K562 (cell line): ENCODE results near the gene TMEM63A. TPM values are rescaled to one million over a fixed set of nuclear protein-coding genes. Genes with fewer than 3 reads are reported as not detected.

Source experiments
- ATAC-seq: fragments of 200-7000 bp; cut with Tn5 transposase; 3 replicates; pipeline ENCODE4 v1.9.1; 2020; ENCODE audit warnings: moderate library complexity
- BruUV-seq: library from RNA; stranded (reverse); fragments of 400-500 nt; replicated peaks from 2 replicates; lab custom pipeline; 2021; lab: Mats Ljungman, UMichigan
- CTCF ChIA-PET: fragments of 300-600 bp; formaldehyde crosslinking; extraction: SDS; loops from one replicate; lab custom pipeline; 2021; ENCODE audit warnings: low intra/inter-chr PET ratio; lab: Yijun Ruan, JAX
- POLR2A ChIA-PET: fragments of 300-600, 350-650 bp; sonication (Branson Sonifier 250); formaldehyde crosslinking; extraction: SDS; loops from one replicate; lab custom pipeline; 2021; ENCODE audit warnings: antibody characterized with exemption, inconsistent platforms; lab: Yijun Ruan, JAX
- DNase-seq, 4 experiments: peaks; one replicate each; pipeline versions ENCODE4 v3.0.0 to v3.0.0-alpha.2; 2011 to 2018; ENCODE audit warnings: low spot score in 3 of 4, mixed read lengths in 3 of 4; ENCODE audit errors: extremely low read depth in 1 of 4
- FAIRE-seq: peaks from 2 replicates; lab custom pipeline; 2011; peaks lifted over from hg19 to GRCh38; lab: Jason Lieb, UNC
- H2AFZ ChIP-seq: 2 replicates; pipeline ENCODE4 v1.6.0; 2011; ENCODE audit warnings: low read depth, low read length, control low read depth, inconsistent platforms
- H3K27ac ChIP-seq: fragments of 200-600 bp; 3 replicates; pipeline ENCODE4 v1.8.0; 2011; ENCODE audit warnings: low read depth, mild to moderate bottlenecking, control low read depth, inconsistent platforms, low read length, moderate library complexity, mixed read lengths; ENCODE audit errors: extremely low read depth
- H3K27me3 ChIP-seq, 2 experiments: fragments of 300-600 bp in 1 of 2; 2 replicates in 1 of 2; 3 replicates in 1 of 2; pipeline versions ENCODE4 v1.6.0 to v1.8.0; 2011; ENCODE audit warnings: inconsistent platforms in 2 of 2, low read length in 2 of 2, mild to moderate bottlenecking in 1 of 2, mixed read lengths in 1 of 2, moderate library complexity in 1 of 2; ENCODE audit not compliant: control insufficient read depth in 2 of 2, insufficient read depth in 2 of 2
- H3K36me3 ChIP-seq: fragments of 300-600 bp; 3 replicates; pipeline ENCODE4 v1.8.0; 2011; ENCODE audit warnings: mild to moderate bottlenecking, low read length, inconsistent platforms; ENCODE audit not compliant: control insufficient read depth, insufficient read depth
- H3K4me1 ChIP-seq, 2 experiments: fragments of 200-600 bp in 1 of 2; replicated peaks in 1 of 2; 2 replicates in 1 of 2; 3 replicates in 1 of 2; pipeline versions ENCODE4 v1.5.1 to v1.8.0; 2011; ENCODE audit warnings: inconsistent platforms in 2 of 2, low read length in 2 of 2, mild to moderate bottlenecking in 1 of 2, mixed read lengths in 1 of 2, moderate library complexity in 1 of 2; ENCODE audit not compliant: control insufficient read depth in 2 of 2, insufficient read depth in 2 of 2
- H3K4me2 ChIP-seq: 2 replicates; pipeline ENCODE4 v1.6.1; 2011; ENCODE audit warnings: low read length, control low read depth, inconsistent platforms, mixed read lengths; ENCODE audit not compliant: insufficient read depth
- H3K4me3 ChIP-seq: fragments of 200-600 bp; sonication (generic), shearing (Covaris generic); 2 replicates; pipeline ENCODE4 v1.5.1; 2016; ENCODE audit warnings: control low read depth, inconsistent platforms
- H3K79me2 ChIP-seq: fragments of 200-600 bp; 3 replicates; pipeline ENCODE4 v1.8.0; 2011; ENCODE audit warnings: low read length, inconsistent platforms; ENCODE audit not compliant: control insufficient read depth, insufficient read depth
- H3K9ac ChIP-seq, 2 experiments: 2 replicates each; pipeline versions ENCODE4 v1.6.0 to v1.6.1; 2011; ENCODE audit warnings: low read depth in 2 of 2, low read length in 2 of 2, control low read depth in 1 of 2, inconsistent platforms in 1 of 2, mild to moderate bottlenecking in 1 of 2, mixed read lengths in 1 of 2; ENCODE audit not compliant: insufficient read depth in 1 of 2
- H3K9me1 ChIP-seq: one replicate; pipeline ENCODE4 v1.6.0; 2011; ENCODE audit warnings: inconsistent platforms, mild to moderate bottlenecking, low read length, moderate library complexity; ENCODE audit not compliant: control insufficient read depth, insufficient read depth
- H3K9me3 ChIP-seq: replicated peaks from 2 replicates; pipeline ENCODE4 v1.5.1; 2011; ENCODE audit warnings: low read depth, low read length, inconsistent platforms; ENCODE audit not compliant: control insufficient read depth, insufficient read depth
- H4K20me1 ChIP-seq: replicated peaks from 2 replicates; pipeline ENCODE4 v1.6.1; 2011; ENCODE audit warnings: low read length, inconsistent platforms, mixed read lengths; ENCODE audit not compliant: control insufficient read depth, insufficient read depth
- PRMT5 ChIP-seq: sonication (generic); formaldehyde crosslinking; IDR thresholded peaks from 2 replicates; pipeline ENCODE4 v1.5.0; 2020; ENCODE audit warnings: missing genetic modification reagents
- ZBTB43 ChIP-seq: sonication (generic); formaldehyde crosslinking; IDR thresholded peaks from 2 replicates; pipeline ENCODE4 v1.8.0; 2023; ENCODE audit warnings: mild to moderate bottlenecking, missing genetic modification reagents
- ZFP1 ChIP-seq: fragments of 450-650 bp; formaldehyde crosslinking; IDR thresholded peaks from 2 replicates; pipeline ENCODE4 v1.4.0; 2020; ENCODE audit warnings: mild to moderate bottlenecking, mixed read lengths
- WGBS: fragments of 100-300 bp; shearing (Covaris generic); methylation state at CpG from one replicate; pipeline ENCODE4 v1.1.6; 2016; ENCODE audit warnings: low coverage, mixed read lengths; ENCODE audit not compliant: insufficient coverage; ENCODE audit errors: missing lambda C conversion rate; 5-methylcytosine and 5-hydroxymethylcytosine counted together
- in situ Hi-C: fragments of 300-500 bp; cut with MboI; formaldehyde crosslinking; loops from 4 replicates; pipeline ENCODE4 v1.15.0; 2018; ENCODE audit warnings: inconsistent platforms, mixed read lengths
- intact Hi-C: fragments of 100-400 bp; cut with micrococcal nuclease; formaldehyde crosslinking; loops from 2 replicates; pipeline ENCODE4 v1.14.2; 2022
- polyA plus RNA-seq, 8 experiments: library from polyadenylated mRNA; depleted of rRNA in 4 of 8; stranded (reverse) in 5 of 8; unstranded in 3 of 8; fragments of >200 nt; fragmentation: Nextera tagmentation in 2 of 8; fragmentation: Illumina TruSeq in 1 of 8; extraction: Ambion mirVana in 2 of 8; extraction: Trizol in 1 of 8; gene quantifications; 2 replicates each; pipeline versions ENCODE4 v1.2.1 to v1.2.3, GENCODE V29; 2011 to 2014; ENCODE audit warnings: inconsistent platforms in 1 of 8, missing spikeins in 1 of 8
- total RNA-seq, 7 experiments: library from RNA; depleted of rRNA in 6 of 7; stranded (reverse); fragments of >200 nt in 6 of 7; fragmentation: Illumina TruSeq in 2 of 7; extraction: Trizol in 2 of 7; gene quantifications; 2 replicates each; pipeline versions ENCODE4 v1.2.1 to v1.2.3, GENCODE V29; 2011 to 2021; ENCODE audit warnings: low replicate concordance in 1 of 7

The TMEM63A gene
- total and polyA plus RNA-seq, 9 of the 15 experiments (the other 6 are each of a cell fraction or from before 2014, with no cell fraction given): 2.0 to 54.6 (median 17.5) TPM

GRCh38 chr1:225889743-225890142 is 7.6 kb upstream of the TMEM63A start:
- H3K79me2 ChIP-seq: no peaks in the 10 kb centered on the region
- no peak overlapping the region for H3K27ac ChIP-seq
- H3K4me2 ChIP-seq: no peak overlapping the region
- intact Hi-C loops: no loop called here
- peaks cover 0 to 27% of the 10 kb centered on the region in 2 experiments; a peak in 3 of 5 replicates for H3K4me1 ChIP-seq
- peaks cover 3% of the 10 kb centered on the region for H3K9me1 ChIP-seq
- POLR2A ChIA-PET: interaction anchor here (0.6 to 1.9 kb wide), 6 partner anchors 9 to 92 kb away, joined by 3 to 8 read pairs (median 4); partner anchors contain the start of gene PYCR2
- no peak overlapping the region for H3K4me3 ChIP-seq
- H2AFZ ChIP-seq: no peak overlapping the region
- in situ Hi-C loops: no loop called here
- BruUV-seq: no TSS peak
- no peak for TF ChIP-seq ZBTB43 (CRISPR knock-in tag)
- TF ChIP-seq ZFP1 (CRISPR knock-in tag): no peak
- no peak for TF ChIP-seq PRMT5 (CRISPR knock-in tag)
- DNase-seq (no peak), FAIRE-seq (no peak), ATAC-seq (no peak)
- no peaks in the 10 kb centered on the region for H3K27me3 ChIP-seq
- no peaks in the 10 kb centered on the region for H4K20me1 ChIP-seq
- 63% methylated on average over 5 of the region's 5 CpGs for WGBS
- CTCF ChIA-PET: no interaction called here
- H3K9ac ChIP-seq: no peak overlapping the region
- no peaks in the 10 kb centered on the region for H3K36me3 ChIP-seq
- no peaks in the 10 kb centered on the region for H3K9me3 ChIP-seq
